Pulmonary artery endothelial cell (primary cell): ENCODE results near the gene KRTDAP. TPM values are rescaled to one million over a fixed set of nuclear protein-coding genes. Genes with fewer than 3 reads are reported as not detected.
"Not testable (repeated sequence)": the region's sequence is repeated elsewhere in the genome, so short reads cannot be mapped to it uniquely, and the experiment has no call there.

Experiments used
- DNase-seq: peaks from one replicate; pipeline ENCODE4 v3.0.0-alpha.2; 2011; ENCODE audit warnings: low read depth, low spot score
- total RNA-seq: library from RNA; depleted of rRNA; stranded (reverse); fragments of >200 nt; gene quantifications from 2 replicates; pipeline ENCODE4 v1.2.3, GENCODE V29; 2014

Gene KRTDAP
- total RNA-seq, 1 donor from 2014 or later, result not detected

GRCh38 chr19:35486268-35486708 lies 4.0 kb downstream of the KRTDAP start:
- DNase-seq, result no peak

- no peak for DNase-seq
Measured at GRCh38 chr19:35484252-35485036, 5.8 kb downstream of the KRTDAP start.

- no peak for DNase-seq
Measured at GRCh38 chr19:35483089-35483488, 7.2 kb downstream of the KRTDAP start.

GRCh38 chr19:35478794-35479677 lies 11.2 kb downstream of the KRTDAP start:
- no peak for DNase-seq

GRCh38 chr19:35476149-35476548 lies 14.1 kb downstream of the KRTDAP start:
- DNase-seq, result no peak

- DNase-seq, result not testable (repeated sequence)
Measured at GRCh38 chr19:35474594-35474993, 15.7 kb downstream of the KRTDAP start.

GRCh38 chr19:35474104-35474503 lies 16.2 kb downstream of the KRTDAP start:
- no peak for DNase-seq

- DNase-seq, result no peak
Measured at GRCh38 chr19:35471946-35472345, 18.3 kb downstream of the KRTDAP start.

GRCh38 chr19:35471075-35471474 lies 19.2 kb downstream of the KRTDAP start:
- not testable (repeated sequence) for DNase-seq

GRCh38 chr19:35470128-35470527 lies 20.1 kb downstream of the KRTDAP start:
- no peak for DNase-seq

- no peak for DNase-seq
Measured at GRCh38 chr19:35468637-35469036, 21.6 kb downstream of the KRTDAP start.

GRCh38 chr19:35466259-35466658 lies 24.0 kb downstream of the KRTDAP start:
- DNase-seq, result no peak

- not testable (repeated sequence) for DNase-seq
Measured at GRCh38 chr19:35462956-35463355, 27.3 kb downstream of the KRTDAP start.

GRCh38 chr19:35462476-35462953 lies 27.7 kb downstream of the KRTDAP start:
- no peak for DNase-seq

GRCh38 chr19:35461788-35462187 lies 28.5 kb downstream of the KRTDAP start:
- not testable (repeated sequence) for DNase-seq

GRCh38 chr19:35461060-35461459 lies 29.2 kb downstream of the KRTDAP start:
- DNase-seq, result no peak

- no peak for DNase-seq
Measured at GRCh38 chr19:35460608-35461007, 29.7 kb downstream of the KRTDAP start.

- DNase-seq, result no peak
Measured at GRCh38 chr19:35459414-35460082, 30.7 kb downstream of the KRTDAP start.

- DNase-seq, result no peak
Measured at GRCh38 chr19:35458731-35459391, 31.4 kb downstream of the KRTDAP start.

GRCh38 chr19:35458192-35458591 lies 32.1 kb downstream of the KRTDAP start:
- no peak for DNase-seq

GRCh38 chr19:35457173-35457572 lies 33.1 kb downstream of the KRTDAP start:
- no peak for DNase-seq
